Gastrocnemius medialis (tissue), 4 donors: ENCODE data around the gene CAPN13. TPM values are rescaled to one million over a fixed set of nuclear protein-coding genes. Genes with fewer than 3 reads are reported as not detected.

Source experiments
- ATAC-seq, 2 donors: fragments of 150-250 bp; one replicate each; pipeline ENCODE4 v1.9.1; 2016
- DNase-seq, 2 donors: peaks; one replicate each; pipeline ENCODE4 v3.0.0-alpha.2; 2019
- H3K27ac ChIP-seq, 4 donors: fragments of 200-600 bp; sonication (generic); 1 replicate in 1 of 4; 2 replicates in 3 of 4; pipeline ENCODE4 v1.5.1; 2016 to 2018; ENCODE audit warnings: mild to moderate bottlenecking in 2 of 4, moderate library complexity in 1 of 4
- H3K27me3 ChIP-seq, 3 donors: fragments of 200-600 bp; sonication (generic) in 2 of 3; 1 replicate in 1 of 3; 2 replicates in 2 of 3; pipeline versions ENCODE4 v1.5.1 to v1.6.0; 2016 to 2019; ENCODE audit warnings: mild to moderate bottlenecking in 1 of 3, moderate library complexity in 1 of 3
- H3K36me3 ChIP-seq, 2 donors: fragments of 200-600 bp; sonication (generic) in 1 of 2; one replicate each; pipeline ENCODE4 v1.5.1; 2017 to 2018
- H3K4me1 ChIP-seq, 2 donors: fragments of 200-600 bp; sonication (generic) in 1 of 2; one replicate each; pipeline ENCODE4 v1.5.1; 2016 to 2017; ENCODE audit warnings: mild to moderate bottlenecking in 2 of 2
- H3K4me3 ChIP-seq, 4 donors: fragments of 200-600 bp; sonication (generic) in 3 of 4; 1 replicate in 1 of 4; 2 replicates in 3 of 4; pipeline ENCODE4 v1.5.1; 2016 to 2019; ENCODE audit warnings: mild to moderate bottlenecking in 2 of 4
- H3K9me3 ChIP-seq, 3 donors: fragments of 200-600 bp; sonication (generic) in 2 of 3; 1 replicate in 1 of 3; 2 replicates in 2 of 3; pipeline ENCODE4 v1.5.1; 2016 to 2019
- POLR2A ChIP-seq, 2 donors: fragments of 450-650 bp; IDR thresholded peaks; one replicate each; pipeline ENCODE4 v1.6.1; 2017; ENCODE audit warnings: antibody characterized with exemption in 2 of 2, mild to moderate bottlenecking in 2 of 2, moderate library complexity in 2 of 2
- in situ Hi-C, 4 donors: fragments of 200-750 bp; cut with MboI; loops; one replicate each; pipeline versions ENCODE4 v1.15.0 to v1.8.0; 2017; ENCODE audit warnings: low sequenced_read_pairs in 4 of 4
- intact Hi-C: fragments of 100-400 bp; cut with DNase I; formaldehyde crosslinking; loops from one replicate; pipeline ENCODE4 v1.15.1; 2023; ENCODE audit warnings: low total_unique reads
- total RNA-seq, 4 donors: library from RNA; depleted of rRNA; stranded (reverse); fragments of >200 nt; gene quantifications; one replicate each; pipeline versions ENCODE4 v1.1.0 to v1.2.3, GENCODE V29; 2016
- TF ChIP-seq, protein P1 (sequence below), 5 experiments: fragments of 450-650 bp in 3 of 5; fragments of 200-600 bp in 2 of 5; sonication (generic) in 2 of 5; IDR thresholded peaks in 4 of 5; conservative IDR thresholded peaks in 1 of 5; 1 replicate in 4 of 5; 2 replicates in 1 of 5; pipeline ENCODE4 v1.5.1; 2016 to 2019; ENCODE audit warnings: antibody characterized with exemption in 5 of 5, mild to moderate bottlenecking in 3 of 5, moderate library complexity in 3 of 5

Gene CAPN13
- total RNA-seq, 4 donors from 2014 or later = 0.53 TPM; not detected in 3

DNA sequence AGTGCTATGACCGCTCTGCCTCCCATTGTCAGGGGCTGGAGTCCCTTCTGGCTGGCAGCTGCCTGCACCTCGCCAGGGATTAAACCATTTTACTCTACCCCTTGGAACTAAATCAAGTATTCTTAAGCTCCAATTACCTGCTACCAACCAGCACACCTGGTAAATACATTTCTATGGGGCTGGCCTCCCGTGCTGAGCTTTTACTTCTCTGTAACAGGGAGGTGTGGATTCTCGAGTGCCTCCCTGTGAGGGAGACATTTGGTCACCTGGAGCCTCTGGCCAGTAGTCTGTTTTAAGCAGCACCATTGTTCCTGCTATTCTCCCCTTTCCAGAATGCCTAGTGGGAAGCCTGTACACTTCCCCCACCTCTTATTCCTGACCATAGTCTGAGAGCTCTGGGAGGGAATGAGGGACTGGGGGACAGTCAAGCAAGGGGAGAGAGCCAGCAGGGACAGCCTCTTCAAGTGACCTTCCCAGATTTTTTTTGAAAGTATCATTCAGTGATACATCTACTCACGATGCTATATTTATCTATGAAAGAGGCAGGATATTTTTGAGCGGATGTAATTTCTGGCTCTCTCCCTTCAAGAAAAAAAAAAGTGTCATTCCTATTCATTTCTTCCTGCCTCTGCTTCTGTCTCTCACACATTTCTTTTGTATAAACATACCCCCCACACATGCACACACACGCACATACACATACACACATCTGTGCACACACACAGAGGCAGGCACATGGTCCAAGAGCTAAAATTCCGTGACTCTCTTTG, 112.8 kb downstream of the CAPN13 start:
- intact Hi-C loops (loop anchor here (5.0 kb wide), 3 partner anchors 47 to 532 kb away; no protein-coding TSS in a partner anchor), in situ Hi-C loops (no loop called here)
- Histone ChIP-seq H3K27ac (no peak overlapping the region), H3K36me3 (no peaks in the 10 kb centered on the region), H3K4me3 (no peak overlapping the region), H3K4me1 (peaks cover 14 to 19% of the 10 kb centered on the region in 2 donors), H3K9me3 (no peaks in the 10 kb centered on the region), H3K27me3 (no peaks in the 10 kb centered on the region)
- DNase-seq (no peak), ATAC-seq (peak; percentile 60 to 72)
- TF ChIP-seq, protein P1, sequence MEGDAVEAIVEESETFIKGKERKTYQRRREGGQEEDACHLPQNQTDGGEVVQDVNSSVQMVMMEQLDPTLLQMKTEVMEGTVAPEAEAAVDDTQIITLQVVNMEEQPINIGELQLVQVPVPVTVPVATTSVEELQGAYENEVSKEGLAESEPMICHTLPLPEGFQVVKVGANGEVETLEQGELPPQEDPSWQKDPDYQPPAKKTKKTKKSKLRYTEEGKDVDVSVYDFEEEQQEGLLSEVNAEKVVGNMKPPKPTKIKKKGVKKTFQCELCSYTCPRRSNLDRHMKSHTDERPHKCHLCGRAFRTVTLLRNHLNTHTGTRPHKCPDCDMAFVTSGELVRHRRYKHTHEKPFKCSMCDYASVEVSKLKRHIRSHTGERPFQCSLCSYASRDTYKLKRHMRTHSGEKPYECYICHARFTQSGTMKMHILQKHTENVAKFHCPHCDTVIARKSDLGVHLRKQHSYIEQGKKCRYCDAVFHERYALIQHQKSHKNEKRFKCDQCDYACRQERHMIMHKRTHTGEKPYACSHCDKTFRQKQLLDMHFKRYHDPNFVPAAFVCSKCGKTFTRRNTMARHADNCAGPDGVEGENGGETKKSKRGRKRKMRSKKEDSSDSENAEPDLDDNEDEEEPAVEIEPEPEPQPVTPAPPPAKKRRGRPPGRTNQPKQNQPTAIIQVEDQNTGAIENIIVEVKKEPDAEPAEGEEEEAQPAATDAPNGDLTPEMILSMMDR (IDR thresholded peaks at IDR 0.05 in 4 of 5, conservative IDR thresholded peaks at IDR 0.05 in 1 of 5) = no peak
- no peak for TF ChIP-seq POLR2A (IDR thresholded peaks at IDR 0.05)

DNA sequence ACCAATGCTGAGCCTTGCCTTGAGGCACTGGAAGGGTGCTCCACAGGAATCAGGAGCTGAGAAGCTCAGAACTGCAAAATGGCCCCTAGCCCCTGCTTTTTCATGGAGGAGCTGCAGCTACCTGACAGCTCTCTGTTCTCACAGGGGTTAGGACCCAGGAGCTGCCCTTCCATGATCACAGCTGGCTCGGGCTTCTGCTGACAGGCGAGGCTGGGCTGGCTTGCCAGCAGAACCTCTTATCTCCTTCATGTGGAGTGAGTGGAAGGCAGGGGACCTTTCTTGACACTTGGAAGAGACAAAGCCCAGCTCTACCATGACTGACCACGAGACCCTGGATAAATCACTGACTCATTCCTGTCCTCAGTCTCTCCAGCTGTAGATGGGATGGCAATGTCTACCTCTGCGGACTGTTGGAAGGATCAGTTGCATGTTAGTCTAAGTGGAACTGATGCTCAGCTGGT, 113.4 kb downstream of the CAPN13 start:
- intact Hi-C loops = loop anchor here (5.0 kb wide), 3 partner anchors 47 to 532 kb away; no protein-coding TSS in a partner anchor
- Histone ChIP-seq H3K27me3 (no peaks in the 10 kb centered on the region), H3K27ac (no peak overlapping the region), H3K36me3 (no peaks in the 10 kb centered on the region), H3K9me3 (no peaks in the 10 kb centered on the region), H3K4me1 (peaks cover 20 to 25% of the 10 kb centered on the region in 2 donors), H3K4me3 (no peak overlapping the region)
- TF ChIP-seq, protein P1 (IDR thresholded peaks at IDR 0.05 in 4 of 5, conservative IDR thresholded peaks at IDR 0.05 in 1 of 5) = no peak
- no peak for TF ChIP-seq POLR2A (IDR thresholded peaks at IDR 0.05)
- ATAC-seq (no peak), DNase-seq (no peak)
- in situ Hi-C loops = no loop called here

DNA sequence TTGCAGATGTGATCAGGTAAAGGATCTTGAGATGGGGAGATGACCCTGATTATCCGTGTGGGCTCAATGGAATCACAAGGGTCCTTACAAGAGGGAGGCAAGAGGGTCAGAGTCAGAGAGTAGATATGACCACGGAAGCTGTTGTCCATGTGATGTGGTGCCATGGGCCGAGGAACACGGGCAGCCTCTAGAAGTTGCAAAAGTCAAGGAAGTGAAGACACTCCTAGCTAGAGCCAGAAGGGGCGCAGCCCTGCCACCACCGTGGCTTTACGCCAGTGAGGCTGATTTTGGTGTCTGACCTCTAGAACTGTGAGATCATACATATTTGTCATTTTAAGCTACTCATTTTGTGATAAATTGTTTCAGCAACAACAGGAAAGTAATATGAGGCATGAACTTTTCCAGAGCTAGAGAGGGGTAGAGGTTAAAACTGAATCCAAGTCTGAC, 114.4 kb downstream of the CAPN13 start:
- TF ChIP-seq, protein P1 (IDR thresholded peaks at IDR 0.05 in 4 of 5, conservative IDR thresholded peaks at IDR 0.05 in 1 of 5) = no peak
- no peak for TF ChIP-seq POLR2A (IDR thresholded peaks at IDR 0.05)
- in situ Hi-C loops (no loop called here), intact Hi-C loops (loop anchor here (5.0 kb wide), 3 partner anchors 46 to 531 kb away; no protein-coding TSS in a partner anchor)
- DNase-seq (no peak), ATAC-seq (no peak)
- Histone ChIP-seq H3K36me3 (no peaks in the 10 kb centered on the region), H3K9me3 (no peaks in the 10 kb centered on the region), H3K27me3 (no peaks in the 10 kb centered on the region), H3K4me3 (no peak overlapping the region), H3K4me1 (peaks cover 21 to 33% of the 10 kb centered on the region in 2 donors), H3K27ac (no peak overlapping the region)

DNA sequence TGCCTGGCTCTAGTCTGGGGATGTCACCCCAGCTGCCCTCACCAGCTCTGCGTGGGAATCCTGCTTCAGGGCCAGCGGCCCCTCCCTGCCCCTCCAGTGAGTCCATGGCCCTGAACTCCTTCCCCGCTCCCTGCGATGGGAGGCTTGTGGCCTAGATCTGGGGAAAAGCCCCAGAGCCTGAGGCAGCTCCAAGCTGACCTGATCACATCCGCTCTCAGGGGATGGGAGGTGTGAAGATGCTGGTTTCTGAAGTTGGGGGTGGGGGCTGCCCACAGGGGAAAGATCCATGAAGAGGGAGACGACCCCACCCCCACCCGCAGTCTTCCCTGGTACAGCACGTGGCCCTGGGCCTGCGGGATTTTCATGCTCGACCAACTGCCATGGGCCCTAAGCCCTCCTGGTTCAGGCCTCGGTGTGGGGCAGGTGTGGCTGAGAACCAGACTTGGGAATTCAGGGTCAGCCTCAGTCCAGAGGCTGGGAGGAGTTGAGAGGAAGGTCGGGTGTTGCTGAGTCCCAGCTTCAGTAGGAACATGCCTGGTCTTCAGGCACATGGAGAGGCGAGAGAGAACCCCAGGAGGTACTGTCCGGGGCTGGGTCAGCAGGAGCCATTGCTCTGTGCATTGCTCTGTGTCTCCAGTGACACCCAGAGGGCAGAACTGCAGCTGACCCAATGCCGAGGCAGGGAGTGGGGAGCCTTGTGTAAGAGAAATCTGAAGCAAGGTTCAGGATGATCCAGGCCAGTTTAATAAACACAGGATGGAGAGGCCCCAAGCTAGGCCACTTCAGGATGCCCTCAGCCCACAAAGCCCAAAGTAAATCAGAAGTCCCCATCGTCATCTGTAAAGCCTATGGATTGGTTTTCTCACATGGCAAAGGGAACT, 115.1 kb downstream of the CAPN13 start:
- Histone ChIP-seq H3K9me3 (no peaks in the 10 kb centered on the region), H3K36me3 (no peaks in the 10 kb centered on the region), H3K4me1 (peaks cover 21 to 33% of the 10 kb centered on the region in 2 donors), H3K27ac (no peak overlapping the region), H3K27me3 (no peaks in the 10 kb centered on the region), H3K4me3 (no peak overlapping the region)
- intact Hi-C loops (loop anchor here (5.0 kb wide), 3 partner anchors 45 to 530 kb away; no protein-coding TSS in a partner anchor), in situ Hi-C loops (no loop called here)
- no peak for TF ChIP-seq POLR2A (IDR thresholded peaks at IDR 0.05)
- TF ChIP-seq, protein P1 (IDR thresholded peaks at IDR 0.05 in 4 of 5, conservative IDR thresholded peaks at IDR 0.05 in 1 of 5) = peak in 3 of 5 experiments; percentile 11 to 40 (median 39)
- peak in 1 of 2 donors; percentile 28 for DNase-seq
- ATAC-seq = peak; percentile 53 to 55
